Subcutaneous preadipocyte (primary cell): Measurements from ENCODE around the gene NEDD1. TPM values are rescaled to one million over a fixed set of nuclear protein-coding genes. Genes with fewer than 3 reads are reported as not detected.

Source experiments
- small RNA-seq: library from RNA; depleted of rRNA; stranded (forward); fragments of <200 nt; gene quantifications from one replicate; pipeline ENCODE3, GENCODE V24; 2012
- total RNA-seq: library from RNA; depleted of rRNA; stranded (reverse); fragments of >200 nt; gene quantifications from 2 replicates; pipeline ENCODE4 v1.2.3, GENCODE V29; 2012

Gene NEDD1
- 16.9 and 23.5 TPM in 2 replicates for total RNA-seq

DNA sequence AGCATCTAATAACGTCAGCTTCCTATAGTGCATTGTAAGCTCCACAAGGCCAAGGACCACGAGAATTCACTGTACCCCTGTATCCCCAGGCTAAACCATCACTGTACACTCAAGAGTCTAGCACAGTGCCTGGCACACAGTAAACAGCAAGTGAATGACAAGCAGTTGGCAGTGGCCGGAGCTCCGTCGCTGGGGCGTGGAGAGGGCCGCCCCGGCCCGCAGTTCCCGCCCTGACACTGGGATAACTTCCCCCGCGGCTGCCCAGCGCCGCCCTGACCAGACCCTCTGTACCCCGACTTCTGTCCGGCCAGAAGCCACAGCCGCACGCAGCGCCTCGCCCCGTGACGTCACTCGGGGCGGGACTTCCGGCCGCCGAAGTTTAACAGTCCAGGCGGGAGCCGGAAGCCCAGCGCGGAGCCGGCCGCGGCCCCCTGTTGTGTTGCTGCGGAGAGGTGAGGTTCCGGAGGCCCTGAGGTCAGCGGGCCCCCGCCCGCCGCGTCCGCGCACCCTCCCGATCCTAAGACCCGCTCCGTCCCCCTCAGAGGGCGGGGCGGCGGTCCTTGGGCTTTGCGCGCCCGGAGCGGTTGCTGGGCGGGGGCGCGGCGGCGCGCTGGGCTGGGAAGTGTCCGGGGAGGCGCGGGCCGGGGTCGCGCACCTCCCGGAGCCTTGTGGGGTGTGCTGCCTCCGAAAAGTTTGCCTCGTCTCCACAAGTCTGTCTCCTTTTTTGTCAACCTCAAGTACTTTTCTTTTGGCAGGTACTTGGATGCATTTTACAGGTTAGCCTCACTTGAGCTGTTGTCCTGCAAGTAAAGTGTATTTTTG lies at the start of gene NEDD1:
Gene NEDD1, plus strand, starts transcription at position 409 of the 822 bp plus-strand sequence. CDS start 2,503 bp downstream, outside the sequence.

Small RNA genes lying within 50 kb of the gene (small RNA-seq; reads per million reads assigned to genes)
- not detected for gene RF00019
